GM18526 (cell line): ENCODE measurements around the gene NRCAM.

Experiments used
- POLR2A ChIP-seq: IDR thresholded peaks from 3 replicates; pipeline ENCODE4 v1.6.1; 2011; ENCODE audit not compliant: insufficient read length; ENCODE audit errors: extremely low read depth

NRCAM gene

DNA sequence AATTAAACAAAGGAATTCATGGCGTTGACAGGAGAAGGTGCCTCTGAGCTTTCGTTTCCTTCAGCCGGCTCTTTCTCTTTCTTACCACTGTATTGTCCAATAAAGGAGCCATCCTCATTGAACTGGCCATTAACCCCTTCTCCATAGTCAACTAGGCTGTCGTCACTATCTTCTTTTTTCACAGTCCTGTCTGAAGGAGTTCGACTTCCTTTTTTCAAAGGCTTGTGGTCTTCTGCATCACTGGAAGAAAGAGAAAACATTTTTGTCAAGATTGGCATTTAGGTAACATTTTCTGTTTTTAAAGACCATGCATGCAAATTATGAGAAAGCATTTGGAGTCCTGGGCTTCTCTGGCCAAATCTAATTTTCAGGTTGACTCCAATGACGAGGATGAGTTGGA, 306.3 kb downstream of the NRCAM start:
- no peak for TF ChIP-seq POLR2A

DNA sequence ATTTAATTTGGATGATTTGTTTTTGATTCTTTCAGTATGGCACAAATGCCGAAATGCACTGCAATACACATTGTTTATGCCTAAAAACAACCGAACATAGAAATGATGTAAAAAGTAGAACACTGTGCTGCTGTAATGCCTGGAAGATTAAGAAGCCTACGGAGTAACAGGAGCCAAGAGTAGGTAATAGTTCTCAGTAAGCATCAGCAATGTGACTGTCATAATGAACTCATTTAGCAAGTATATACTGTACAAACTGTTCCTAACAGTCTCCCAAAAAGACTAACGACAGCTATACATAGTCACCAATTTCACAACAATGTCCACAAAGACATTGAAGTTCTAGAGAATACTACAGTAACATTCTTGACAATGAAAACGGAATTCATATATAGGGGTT, 307.1 kb downstream of the NRCAM start:
- TF ChIP-seq POLR2A, result no peak

- no peak for TF ChIP-seq POLR2A
Observed at GRCh38 chr7:108147031-108147563, 309.1 kb downstream of the NRCAM start.

GRCh38 chr7:108146070-108146842, 310.0 kb downstream of the NRCAM start:
- TF ChIP-seq POLR2A, result no peak

GRCh38 chr7:108145401-108145800, 310.8 kb downstream of the NRCAM start:
- no peak for TF ChIP-seq POLR2A

DNA sequence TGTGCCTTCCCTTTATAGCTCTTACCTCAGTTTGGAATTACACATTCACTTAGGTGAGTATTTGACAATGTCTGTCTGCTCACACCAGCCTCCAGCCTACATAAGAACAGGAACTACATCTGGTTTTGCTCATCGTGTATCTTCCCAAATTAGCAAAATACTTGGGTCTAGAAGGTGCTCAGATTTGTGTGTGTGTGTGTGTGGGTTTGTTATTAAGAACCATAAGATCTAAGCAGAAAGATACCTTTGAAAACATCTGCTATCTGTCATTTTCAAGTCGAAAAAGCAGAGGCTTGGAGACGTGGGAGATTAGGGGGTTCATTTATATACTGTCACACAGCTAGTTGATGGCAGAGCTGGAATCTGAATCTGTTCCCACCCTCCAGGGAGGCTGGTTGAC, 311.3 kb downstream of the NRCAM start:
- no peak for TF ChIP-seq POLR2A

- TF ChIP-seq POLR2A, result no peak
Observed at GRCh38 chr7:108143658-108144420, 312.4 kb downstream of the NRCAM start.

DNA sequence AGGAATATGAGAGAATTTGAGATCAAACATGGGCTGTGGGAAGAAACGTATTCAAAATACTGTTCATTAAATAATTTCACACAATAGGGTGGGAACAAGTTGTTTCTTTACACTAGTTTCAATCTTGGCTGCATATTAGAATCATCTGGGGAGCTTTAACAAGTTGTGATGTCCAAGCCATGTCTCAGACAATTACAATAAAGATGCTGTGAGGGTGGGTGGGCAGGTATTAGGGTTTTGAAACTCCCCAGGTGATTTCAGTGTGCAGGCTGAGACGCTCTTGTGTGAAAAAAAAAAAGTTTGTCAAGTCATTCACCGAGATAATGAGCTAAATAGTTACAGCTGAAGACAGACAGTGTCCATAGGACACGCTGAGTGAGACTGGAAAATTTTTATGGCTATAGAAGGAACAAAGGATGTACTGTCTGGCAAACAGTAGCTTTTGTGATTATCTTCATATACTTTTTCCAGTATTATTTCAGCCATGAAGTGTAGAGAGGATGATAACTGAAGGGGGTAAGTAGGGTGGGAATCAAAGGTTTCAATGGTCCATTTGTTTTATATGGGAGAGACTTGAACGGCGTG, 313.5 kb downstream of the NRCAM start:
- TF ChIP-seq POLR2A, result no peak

GRCh38 chr7:108142180-108142579, 314.1 kb downstream of the NRCAM start:
- no peak for TF ChIP-seq POLR2A

GRCh38 chr7:108140671-108141070, 315.6 kb downstream of the NRCAM start:
- TF ChIP-seq POLR2A, result no peak

DNA sequence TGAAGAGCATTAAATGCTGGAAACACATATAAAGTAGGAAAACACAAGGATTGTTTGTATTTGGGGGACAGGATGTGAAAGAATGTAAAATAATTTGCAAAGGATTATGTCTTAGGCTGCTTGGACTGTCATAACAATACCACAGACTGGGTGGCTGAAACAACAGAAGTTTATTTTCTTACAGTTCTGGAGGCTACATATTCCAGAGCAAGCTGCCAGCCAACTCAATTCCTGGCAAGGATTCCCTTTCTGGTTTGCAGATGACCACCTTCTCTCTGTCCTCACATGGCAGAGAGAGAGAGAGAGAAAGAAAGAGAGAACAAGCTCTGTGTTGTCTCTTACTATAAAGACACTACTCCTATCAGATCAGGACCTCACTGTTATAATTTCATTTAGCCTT, 317.3 kb downstream of the NRCAM start:
- TF ChIP-seq POLR2A, result no peak

DNA sequence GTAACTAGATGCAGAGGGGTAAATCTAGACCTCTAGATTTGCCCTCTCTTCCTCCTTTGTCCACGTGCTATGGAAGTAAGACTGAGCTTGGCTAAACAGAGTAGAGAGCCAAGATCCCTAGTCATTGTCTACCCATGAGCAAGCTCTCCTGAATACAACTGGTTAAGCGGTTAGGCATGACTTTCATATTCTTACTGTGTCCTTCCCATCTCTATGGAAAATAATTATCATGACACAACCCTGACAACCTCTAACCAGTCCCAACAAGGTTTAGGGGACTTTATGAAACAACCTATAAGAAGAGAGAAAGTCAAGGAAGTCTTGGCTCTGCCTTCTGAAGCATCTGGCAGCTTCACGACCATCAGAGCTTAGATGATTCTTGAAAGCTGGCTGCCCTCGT, 318.2 kb downstream of the NRCAM start:
- no peak for TF ChIP-seq POLR2A

DNA sequence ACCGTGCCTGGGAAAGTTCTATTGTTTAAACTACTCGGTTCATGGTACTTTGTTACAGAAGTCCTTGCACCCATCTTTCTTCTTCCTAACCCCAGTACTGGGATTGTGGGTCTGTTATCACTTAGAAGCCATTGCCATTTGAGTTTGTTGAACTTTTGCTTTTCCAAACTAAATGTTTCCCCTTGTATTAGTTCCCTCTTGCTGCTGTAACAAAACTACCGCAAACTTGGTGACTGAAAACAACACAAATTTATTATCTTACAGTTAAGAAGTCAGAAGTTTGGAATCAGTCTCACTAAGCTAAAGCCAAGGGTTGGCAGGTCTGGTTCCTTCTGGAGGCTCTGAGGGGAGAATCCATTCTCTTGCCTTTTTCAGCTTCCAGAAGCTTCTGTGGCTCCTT, 319.2 kb downstream of the NRCAM start:
- no peak for TF ChIP-seq POLR2A

DNA sequence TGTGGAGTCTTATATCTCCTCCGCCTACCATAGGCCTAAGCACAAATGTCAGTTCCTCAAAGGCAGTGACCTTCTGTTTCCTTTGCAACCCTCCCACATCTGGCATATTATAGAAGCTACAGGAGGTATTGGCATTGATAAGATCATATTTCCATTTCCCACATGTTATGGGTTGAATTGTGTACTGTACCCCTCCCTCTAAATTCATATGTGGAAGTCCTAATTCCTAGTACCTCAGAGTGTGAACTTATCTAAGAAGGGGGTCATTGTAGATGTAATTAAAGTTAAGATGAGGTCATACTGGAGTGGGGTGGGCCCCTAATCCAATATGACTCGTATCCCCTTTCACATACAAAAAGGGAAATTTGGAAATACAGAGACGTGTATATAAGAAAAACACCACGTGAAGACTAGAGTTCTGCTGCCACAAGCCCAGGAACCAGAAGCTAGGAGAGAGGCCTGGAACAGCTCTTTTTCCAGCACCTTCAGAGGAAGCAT, 320.0 kb downstream of the NRCAM start:
- no peak for TF ChIP-seq POLR2A

DNA sequence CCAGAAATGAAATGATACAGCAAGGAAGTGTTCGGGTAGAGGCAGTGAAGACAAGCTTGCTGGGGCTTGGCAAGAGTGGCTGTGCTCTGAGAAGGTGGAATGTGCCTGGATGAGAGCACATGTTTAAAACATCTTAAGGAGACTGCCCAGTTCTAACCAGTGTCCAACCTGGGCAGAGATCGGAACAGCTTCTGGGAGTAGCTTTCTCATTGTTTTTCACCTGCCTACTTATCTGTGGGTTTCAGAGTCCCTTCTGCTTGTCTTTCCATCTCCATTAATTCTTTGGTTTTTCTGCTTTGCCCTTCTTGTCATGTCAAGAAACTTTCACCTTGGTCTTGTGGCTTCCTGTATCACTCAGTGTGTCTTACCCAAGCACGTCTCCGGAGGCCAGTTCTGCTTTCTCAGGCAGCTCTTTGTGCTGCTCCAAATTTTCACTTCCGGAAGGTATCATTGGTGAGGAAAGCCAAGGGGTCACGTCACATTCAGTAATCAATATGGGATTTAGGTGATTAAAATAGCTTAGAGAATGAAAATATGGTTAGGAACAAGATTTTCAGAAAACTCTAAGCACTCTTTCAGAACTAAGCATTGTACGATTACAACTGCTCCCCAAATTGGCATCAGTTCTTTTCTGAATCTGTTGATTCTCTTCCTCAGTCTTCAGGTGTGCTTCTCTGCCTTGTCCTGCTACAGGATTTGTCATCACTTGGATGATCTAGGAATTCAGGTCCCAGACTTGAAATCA, 320.6 kb downstream of the NRCAM start:
- TF ChIP-seq POLR2A, result no peak

DNA sequence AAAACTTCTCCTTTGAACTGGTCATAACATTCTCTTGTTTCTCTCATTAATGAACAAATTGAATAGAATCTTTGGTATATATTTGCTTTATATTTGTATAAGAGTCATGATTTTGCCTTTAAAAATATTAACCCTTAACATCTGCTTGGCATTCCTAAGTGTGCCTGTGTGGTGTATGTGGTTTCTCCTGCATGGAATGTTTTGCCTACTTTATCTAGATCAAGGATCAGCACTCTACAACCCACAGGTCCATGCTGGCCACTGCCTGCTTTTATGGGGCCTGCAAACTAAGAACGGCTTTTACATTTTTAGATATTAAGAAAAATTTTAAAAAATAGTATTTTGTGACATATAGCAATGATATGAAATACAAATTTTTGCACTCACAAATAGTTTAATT, 321.8 kb downstream of the NRCAM start:
- TF ChIP-seq POLR2A, result no peak
